Colonic mucosa (tissue), 4 donors: ENCODE results near the gene ARHGEF26. TPM values are rescaled to one million over a fixed set of nuclear protein-coding genes. Genes with fewer than 3 reads are reported as not detected.

Source experiments
- DNase-seq: peaks from one replicate; pipeline ENCODE4 v3.0.0-alpha.2; 2020
- H3K27ac ChIP-seq: fragments of 200-600 bp; one replicate; pipeline ENCODE4 v1.8.0; 2021
- H3K27me3 ChIP-seq: fragments of 200-600 bp; one replicate; pipeline ENCODE4 v1.8.0; 2021
- H3K36me3 ChIP-seq: fragments of 200-600 bp; one replicate; pipeline ENCODE4 v1.8.0; 2021
- H3K4me1 ChIP-seq: fragments of 200-600 bp; one replicate; pipeline ENCODE4 v1.8.0; 2021; ENCODE audit warnings: mild to moderate bottlenecking
- H3K4me3 ChIP-seq: fragments of 200-600 bp; one replicate; pipeline ENCODE4 v1.8.0; 2021
- H3K9ac ChIP-seq, 2 donors: one replicate each; pipeline ENCODE4 v1.7.0; 2013; ENCODE audit warnings: control low read depth in 2 of 2, low read depth in 2 of 2, low read length in 2 of 2
- H3K9me3 ChIP-seq: fragments of 200-600 bp; one replicate; pipeline ENCODE4 v1.8.0; 2021
- CTCF ChIP-seq: fragments of 200-600 bp; IDR thresholded peaks from one replicate; pipeline ENCODE4 v1.8.0; 2022; ENCODE audit warnings: antibody characterized with exemption, mild to moderate bottlenecking
- intact Hi-C: fragments of 100-400 bp; cut with DNase I; formaldehyde crosslinking; loops from one replicate; pipeline ENCODE4 v1.14.1; 2022
- total RNA-seq, 2 donors: library from RNA; stranded (reverse); fragmentation: NEBNext Ultra II Directional in 1 of 2; extraction: Animal tissue kit (Norgen Biotek cat#: 25700) in 1 of 2; gene quantifications; one replicate each; pipeline ENCODE4 v1.2.1, GENCODE V29; 2021
- donor health status: healthy.
- donor health status: DM: no; HTN: no; CAD: no.
- donor health status: DM: no; HTN: no; CAD: no.

The ARHGEF26 gene
- total RNA-seq, 2 donors from 2014 or later, result 5.2 to 6.6 TPM

DNA sequence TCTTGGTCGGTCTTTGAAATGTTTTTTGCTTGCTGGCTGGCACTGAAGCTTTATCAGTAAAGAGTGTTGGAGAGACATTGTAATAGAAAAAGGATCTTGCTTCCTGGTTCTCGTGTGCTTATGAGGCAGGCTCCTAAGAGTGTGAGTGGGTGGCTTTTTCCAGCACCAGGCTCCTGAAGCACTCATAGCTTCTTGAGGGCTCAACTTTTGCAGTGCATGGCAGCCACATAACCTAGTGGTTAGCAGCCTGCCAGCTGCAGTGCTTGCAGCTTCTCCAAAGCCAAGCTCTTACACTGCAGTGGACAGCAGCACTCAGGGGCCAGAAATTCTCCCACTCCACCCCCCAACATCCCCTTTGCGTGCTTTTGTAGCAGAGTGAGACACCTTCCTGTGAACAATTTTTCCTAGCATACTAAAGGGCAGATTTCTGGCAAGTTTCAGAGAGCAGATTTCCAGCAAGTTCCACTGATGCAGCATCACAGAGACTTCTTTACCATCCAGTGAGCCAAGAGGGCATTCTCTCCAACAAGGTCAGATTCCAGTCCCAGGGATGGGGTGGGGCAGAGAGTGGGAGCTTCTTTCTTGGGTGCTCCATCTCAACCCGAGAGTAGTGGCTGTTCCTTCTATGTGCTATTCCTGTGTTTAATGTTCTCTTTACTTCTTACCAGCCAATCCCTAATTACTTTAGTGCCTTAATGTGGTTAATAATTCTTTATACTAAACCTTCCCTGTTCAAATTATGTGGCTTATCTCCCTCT is 15.8 kb upstream of the ARHGEF26 start:
- no peaks in the 10 kb centered on the region for H3K36me3 ChIP-seq
- no peaks in the 10 kb centered on the region for H3K27me3 ChIP-seq
- no peaks in the 10 kb centered on the region for H3K9me3 ChIP-seq
- H3K4me3 ChIP-seq, result no peak overlapping the region
- DNase-seq, result no peak
- H3K4me1 ChIP-seq, result no peaks in the 10 kb centered on the region
- intact Hi-C loops, result no loop called here
- no peak for TF ChIP-seq CTCF
- H3K27ac ChIP-seq, result no peak overlapping the region
- no peak overlapping the region for H3K9ac ChIP-seq

DNA sequence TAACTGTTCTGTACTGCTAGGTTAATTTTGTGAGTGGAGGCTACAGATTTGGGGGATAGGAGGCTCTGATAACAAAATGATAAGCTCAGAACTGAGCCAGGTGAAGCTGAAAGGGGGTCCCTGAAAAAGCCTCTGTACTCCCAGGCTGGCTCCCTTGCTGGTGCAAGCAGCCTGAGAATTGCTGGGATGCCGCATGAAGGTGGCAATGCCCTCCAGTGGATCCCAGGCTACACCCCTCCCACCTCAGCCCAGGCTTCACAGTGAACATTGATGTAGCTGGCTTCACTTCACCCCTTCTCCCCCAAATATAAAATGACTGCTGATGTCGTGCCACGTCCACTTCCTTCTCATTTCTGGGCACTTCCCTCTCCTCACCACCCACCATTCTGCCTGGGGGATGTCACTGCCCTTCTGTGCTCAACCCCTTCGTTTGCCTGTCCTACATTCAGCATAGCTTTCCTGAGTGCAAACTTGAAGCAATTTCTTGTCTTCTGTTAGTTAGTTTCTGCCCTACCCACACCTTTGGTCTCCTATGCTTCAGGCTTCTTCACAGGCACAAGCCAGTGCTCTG is 9.7 kb upstream of the ARHGEF26 start:
- H3K27ac ChIP-seq, result no peak overlapping the region
- no peak for TF ChIP-seq CTCF
- DNase-seq, result no peak
- H3K9ac ChIP-seq, result no peak overlapping the region
- intact Hi-C loops, result no loop called here
- H3K9me3 ChIP-seq, result no peaks in the 10 kb centered on the region
- no peaks in the 10 kb centered on the region for H3K27me3 ChIP-seq
- H3K4me1 ChIP-seq, result no peaks in the 10 kb centered on the region
- no peak overlapping the region for H3K4me3 ChIP-seq
- H3K36me3 ChIP-seq, result no peaks in the 10 kb centered on the region

DNA sequence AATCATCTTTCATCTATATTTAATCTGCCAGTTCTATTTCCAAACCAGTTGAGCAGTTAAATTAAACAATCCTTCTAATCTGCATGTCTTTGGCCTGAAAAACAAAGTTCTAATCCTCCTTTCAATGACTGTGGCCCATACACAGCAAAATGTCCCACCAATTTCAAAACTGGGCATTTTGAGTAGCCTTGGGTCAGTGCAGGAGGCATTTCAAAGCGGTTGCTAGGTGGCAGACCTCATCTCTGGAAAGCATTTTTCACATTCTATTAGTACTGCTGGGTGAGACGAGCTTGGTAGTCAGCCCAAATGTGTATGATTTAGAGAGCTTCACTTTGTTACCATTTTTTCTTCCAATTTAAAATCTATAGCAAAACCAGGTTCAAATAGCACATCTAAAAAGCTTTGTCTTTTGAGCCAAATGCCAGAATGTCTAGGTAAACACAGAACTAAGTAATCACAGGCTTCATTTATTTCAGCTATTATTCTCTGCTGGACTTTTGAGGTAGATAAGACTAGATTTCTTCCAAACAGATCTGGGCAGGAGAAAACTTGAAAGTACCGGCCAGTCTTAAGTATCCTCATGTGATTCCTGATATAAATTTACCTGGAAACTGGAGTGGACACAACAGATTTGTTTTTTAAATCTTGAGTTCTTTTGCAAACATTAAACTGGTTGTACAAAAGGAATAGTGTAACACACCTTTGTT is 8.9 kb upstream of the ARHGEF26 start:
- H3K4me1 ChIP-seq, result no peaks in the 10 kb centered on the region
- no peak overlapping the region for H3K9ac ChIP-seq
- H3K27me3 ChIP-seq, result no peaks in the 10 kb centered on the region
- H3K4me3 ChIP-seq, result no peak overlapping the region
- no peak for TF ChIP-seq CTCF
- H3K27ac ChIP-seq, result no peak overlapping the region
- H3K36me3 ChIP-seq, result no peaks in the 10 kb centered on the region
- no peak for DNase-seq
- intact Hi-C loops, result no loop called here
- no peaks in the 10 kb centered on the region for H3K9me3 ChIP-seq

GRCh38 chr3:154113609-154114008 is 7.6 kb upstream of the ARHGEF26 start:
- Histone ChIP-seq H3K4me1 (no peaks in the 10 kb centered on the region), H3K27me3 (no peaks in the 10 kb centered on the region), H3K4me3 (no peak overlapping the region), H3K9ac (no peak overlapping the region), H3K27ac (no peak overlapping the region), H3K9me3 (no peaks in the 10 kb centered on the region), H3K36me3 (no peaks in the 10 kb centered on the region)
- intact Hi-C loops, result no loop called here
- no peak for DNase-seq
- TF ChIP-seq CTCF, result no peak

- Histone ChIP-seq H3K4me1 (no peaks in the 10 kb centered on the region), H3K9ac (no peak overlapping the region), H3K27me3 (no peaks in the 10 kb centered on the region), H3K4me3 (no peak overlapping the region), H3K27ac (no peak overlapping the region), H3K9me3 (no peaks in the 10 kb centered on the region), H3K36me3 (no peaks in the 10 kb centered on the region)
- no peak for DNase-seq
- intact Hi-C loops, result no loop called here
- TF ChIP-seq CTCF, result no peak
Measured at GRCh38 chr3:154115332-154115731, 5.9 kb upstream of the ARHGEF26 start.
